Activated T-helper 1 cell treated with anti-CD3 and anti-CD28 coated beads, Interleukin-12 subunit alpha, Interleukin-12 subunit beta, Interleukin-2, Interleukin-4 antibody, amounts not matched to agents 30 ng/mL and 10 ng/mL and 1 ng/mL, durations not matched to agents 14 hours and 24 hours and 36 hours (primary cell): Measurements from ENCODE around the gene CRMP1. TPM values are rescaled to one million over a fixed set of nuclear protein-coding genes. Genes with fewer than 3 reads are reported as not detected.

Experiments
- DNase-seq: peaks from one replicate; pipeline ENCODE4 v3.0.0; 2021; ENCODE audit warnings: low spot score
- H3K27ac Mint-ChIP-seq: one replicate; pipeline ENCODE4 v1.8.0; 2021; ENCODE audit warnings: mild to moderate bottlenecking, mixed read lengths
- H3K27me3 Mint-ChIP-seq: one replicate; pipeline ENCODE4 v1.8.0; 2022; ENCODE audit warnings: mild to moderate bottlenecking, moderate library complexity, mixed read lengths; ENCODE audit not compliant: insufficient read depth
- H3K36me3 Mint-ChIP-seq: one replicate; pipeline ENCODE4 v1.8.0; 2021; ENCODE audit warnings: low read depth, mixed read lengths
- H3K4me1 Mint-ChIP-seq: one replicate; pipeline ENCODE4 v1.8.0; 2021; ENCODE audit warnings: low read depth, mixed read lengths
- H3K4me3 Mint-ChIP-seq: one replicate; pipeline ENCODE4 v1.8.0; 2021; ENCODE audit warnings: mild to moderate bottlenecking, moderate library complexity, mixed read lengths
- H3K9me3 Mint-ChIP-seq: one replicate; pipeline ENCODE4 v1.8.0; 2021; ENCODE audit warnings: mixed read lengths
- intact Hi-C: fragments of 100-400 bp; cut with micrococcal nuclease; formaldehyde crosslinking; loops from one replicate; pipeline ENCODE4 v1.15.1; 2024
- total RNA-seq: library from RNA; stranded (reverse); gene quantifications from 2 replicates; pipeline ENCODE4 v1.2.3, GENCODE V29; 2022

The CRMP1 gene
- total RNA-seq, 1 donor from 2014 or later = not detected

- no peak for DNase-seq
- no peak overlapping the region for H3K4me3 Mint-ChIP-seq
Measured at GRCh38 chr4:5799406-5799805, 93.5 kb downstream of the CRMP1 start.

DNA sequence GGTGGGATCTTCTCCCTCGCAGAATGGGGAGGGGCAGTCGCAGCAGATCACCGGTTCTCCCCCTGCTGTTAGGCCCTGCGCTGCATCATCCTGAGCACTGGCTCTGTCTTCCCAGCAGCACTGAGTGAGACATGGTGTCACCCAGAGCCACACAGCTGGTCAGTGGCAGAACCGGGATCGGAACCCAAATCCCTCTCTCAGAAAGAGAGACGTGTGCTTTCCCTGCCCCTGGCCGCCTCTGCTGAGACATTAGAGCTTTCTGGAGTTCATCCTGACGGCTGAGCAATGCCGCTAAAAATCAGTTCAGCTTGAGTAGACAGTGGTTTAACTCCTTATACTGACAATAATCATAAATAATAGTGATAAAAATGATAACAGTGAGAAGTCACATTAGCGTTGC, 93.9 kb downstream of the CRMP1 start:
- no peak overlapping the region for H3K4me3 Mint-ChIP-seq
- no peaks in the 10 kb centered on the region for H3K4me1 Mint-ChIP-seq
- no peaks in the 10 kb centered on the region for H3K27me3 Mint-ChIP-seq
- H3K9me3 Mint-ChIP-seq = no peaks in the 10 kb centered on the region
- intact Hi-C loops = no loop called here
- DNase-seq = no peak
- H3K27ac Mint-ChIP-seq = no peak overlapping the region
- H3K36me3 Mint-ChIP-seq = no peaks in the 10 kb centered on the region

More at GRCh38 chr4:5799406-5799805, 93.5 kb downstream of the CRMP1 start:
- Mint-ChIP-seq H3K36me3 (no peaks in the 10 kb centered on the region), H3K27me3 (no peaks in the 10 kb centered on the region), H3K27ac (no peak overlapping the region), H3K4me1 (no peaks in the 10 kb centered on the region), H3K9me3 (no peaks in the 10 kb centered on the region)
- intact Hi-C loops = no loop called here

DNA sequence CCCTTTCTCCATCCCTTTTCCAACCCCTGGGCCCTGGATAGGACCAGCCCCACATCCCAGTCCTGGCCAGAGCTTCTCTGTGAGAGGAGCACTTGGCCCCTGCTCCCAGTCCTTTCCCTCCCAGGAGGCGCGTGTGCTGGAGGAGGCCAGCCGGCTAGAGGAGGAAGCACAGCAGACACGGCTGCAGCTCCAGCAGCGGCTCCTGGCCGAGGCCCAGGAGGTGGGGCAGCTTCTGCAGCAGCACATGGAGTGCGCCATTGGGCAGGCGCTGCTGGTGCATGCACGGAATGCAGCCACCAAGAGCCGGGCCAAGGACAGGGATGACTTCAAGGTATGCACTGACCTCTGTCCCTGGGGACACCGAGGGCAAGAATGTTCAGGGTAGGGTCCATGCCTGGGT, 94.4 kb downstream of the CRMP1 start:
- Mint-ChIP-seq H3K4me3 (no peak overlapping the region), H3K27me3 (no peaks in the 10 kb centered on the region), H3K27ac (no peak overlapping the region), H3K36me3 (no peaks in the 10 kb centered on the region), H3K4me1 (no peaks in the 10 kb centered on the region), H3K9me3 (no peaks in the 10 kb centered on the region)
- intact Hi-C loops = no loop called here
- DNase-seq = no peak

- Mint-ChIP-seq H3K4me3 (no peak overlapping the region), H3K4me1 (no peaks in the 10 kb centered on the region)
- intact Hi-C loops = no loop called here
Measured at GRCh38 chr4:5797866-5798265, 95.0 kb downstream of the CRMP1 start.

DNA sequence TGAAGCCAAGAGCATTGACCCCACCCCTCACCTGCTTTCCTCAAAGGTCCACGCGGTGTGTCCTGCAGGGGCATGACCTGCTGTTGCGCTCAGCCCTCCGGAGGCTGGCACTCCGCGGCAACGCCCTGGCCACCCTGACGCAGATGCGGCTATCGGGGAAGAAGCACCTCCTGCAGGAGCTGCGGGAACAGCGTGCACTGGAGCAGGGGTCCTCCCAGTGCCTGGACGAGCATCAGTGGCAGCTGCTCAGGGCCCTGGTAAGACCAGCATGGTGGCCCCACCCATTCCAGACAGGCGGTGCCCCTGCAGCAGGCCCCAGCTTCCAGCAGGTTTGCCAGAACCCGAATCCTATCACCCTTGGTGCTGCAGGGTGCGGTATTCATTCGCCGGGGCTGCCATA, 95.9 kb downstream of the CRMP1 start:
- no peaks in the 10 kb centered on the region for H3K27me3 Mint-ChIP-seq
- H3K4me3 Mint-ChIP-seq = no peak overlapping the region

More at GRCh38 chr4:5797866-5798265, 95.0 kb downstream of the CRMP1 start:
- H3K36me3 Mint-ChIP-seq = no peaks in the 10 kb centered on the region
- no peaks in the 10 kb centered on the region for H3K9me3 Mint-ChIP-seq
- H3K27me3 Mint-ChIP-seq = no peaks in the 10 kb centered on the region
- H3K27ac Mint-ChIP-seq = no peak overlapping the region
- no peak for DNase-seq

DNA sequence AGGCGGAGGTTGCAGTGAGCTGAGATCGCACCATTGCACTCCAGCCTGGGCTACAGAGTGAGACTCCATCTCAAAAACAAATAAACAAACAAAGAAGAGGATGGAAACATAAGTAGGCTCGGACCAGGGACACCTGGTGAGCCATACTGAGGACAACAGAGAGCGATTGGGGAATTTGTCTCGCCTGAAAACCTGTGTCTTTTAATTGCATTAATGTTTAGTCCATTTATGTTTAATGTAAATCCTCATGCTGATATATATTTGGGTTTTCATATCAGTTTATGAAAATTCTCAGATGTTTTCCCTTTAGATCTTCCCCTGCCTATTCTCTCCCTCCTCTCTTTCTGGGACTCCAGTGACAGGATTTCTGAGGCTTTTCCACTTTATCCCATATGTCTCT, 97.3 kb downstream of the CRMP1 start:
- no peak overlapping the region for H3K4me3 Mint-ChIP-seq
- no peak overlapping the region for H3K27ac Mint-ChIP-seq
- DNase-seq = no peak
- H3K27me3 Mint-ChIP-seq = no peaks in the 10 kb centered on the region
- intact Hi-C loops = no loop called here
- no peaks in the 10 kb centered on the region for H3K4me1 Mint-ChIP-seq
- no peaks in the 10 kb centered on the region for H3K36me3 Mint-ChIP-seq
- H3K9me3 Mint-ChIP-seq = no peaks in the 10 kb centered on the region

More for the DNA sequence above, 95.9 kb downstream of the CRMP1 start:
- H3K4me1 Mint-ChIP-seq = no peaks in the 10 kb centered on the region
- no peaks in the 10 kb centered on the region for H3K36me3 Mint-ChIP-seq
- intact Hi-C loops = no loop called here
- H3K9me3 Mint-ChIP-seq = no peaks in the 10 kb centered on the region
- H3K27ac Mint-ChIP-seq = no peak overlapping the region
- no peak for DNase-seq

- no peak overlapping the region for H3K27ac Mint-ChIP-seq
- no peak for DNase-seq
- no peaks in the 10 kb centered on the region for H3K36me3 Mint-ChIP-seq
- H3K4me3 Mint-ChIP-seq = no peak overlapping the region
- no peaks in the 10 kb centered on the region for H3K9me3 Mint-ChIP-seq
- peaks cover under 1% of the 10 kb centered on the region for H3K27me3 Mint-ChIP-seq
- intact Hi-C loops = no loop called here
- H3K4me1 Mint-ChIP-seq = no peaks in the 10 kb centered on the region
Measured at GRCh38 chr4:5793514-5793913, 99.4 kb downstream of the CRMP1 start.

- no peaks in the 10 kb centered on the region for H3K36me3 Mint-ChIP-seq
- DNase-seq = no peak
- intact Hi-C loops = no loop called here
- H3K27me3 Mint-ChIP-seq = peaks cover 3% of the 10 kb centered on the region
- no peak overlapping the region for H3K4me3 Mint-ChIP-seq
- H3K4me1 Mint-ChIP-seq = no peaks in the 10 kb centered on the region
- H3K9me3 Mint-ChIP-seq = no peaks in the 10 kb centered on the region
- H3K27ac Mint-ChIP-seq = no peak overlapping the region
Measured at GRCh38 chr4:5791654-5792053, 101.2 kb downstream of the CRMP1 start.

- no peak for DNase-seq
- H3K27me3 Mint-ChIP-seq = peaks cover 3% of the 10 kb centered on the region
- intact Hi-C loops = loop anchor here (1.0 kb wide), 1 partner anchor 28 kb away; no protein-coding TSS in a partner anchor
- H3K4me3 Mint-ChIP-seq = no peak overlapping the region
- H3K36me3 Mint-ChIP-seq = no peaks in the 10 kb centered on the region
- no peak overlapping the region for H3K27ac Mint-ChIP-seq
- no peaks in the 10 kb centered on the region for H3K9me3 Mint-ChIP-seq
- H3K4me1 Mint-ChIP-seq = no peaks in the 10 kb centered on the region
Measured at GRCh38 chr4:5790546-5790857, 102.4 kb downstream of the CRMP1 start.

GRCh38 chr4:5789141-5789540, 103.7 kb downstream of the CRMP1 start:
- no peak overlapping the region for H3K27ac Mint-ChIP-seq
- no peak overlapping the region for H3K4me3 Mint-ChIP-seq
- H3K27me3 Mint-ChIP-seq = peaks cover 3% of the 10 kb centered on the region
- no peaks in the 10 kb centered on the region for H3K9me3 Mint-ChIP-seq
- intact Hi-C loops = no loop called here
- H3K4me1 Mint-ChIP-seq = no peaks in the 10 kb centered on the region
- no peaks in the 10 kb centered on the region for H3K36me3 Mint-ChIP-seq
- no peak for DNase-seq

DNA sequence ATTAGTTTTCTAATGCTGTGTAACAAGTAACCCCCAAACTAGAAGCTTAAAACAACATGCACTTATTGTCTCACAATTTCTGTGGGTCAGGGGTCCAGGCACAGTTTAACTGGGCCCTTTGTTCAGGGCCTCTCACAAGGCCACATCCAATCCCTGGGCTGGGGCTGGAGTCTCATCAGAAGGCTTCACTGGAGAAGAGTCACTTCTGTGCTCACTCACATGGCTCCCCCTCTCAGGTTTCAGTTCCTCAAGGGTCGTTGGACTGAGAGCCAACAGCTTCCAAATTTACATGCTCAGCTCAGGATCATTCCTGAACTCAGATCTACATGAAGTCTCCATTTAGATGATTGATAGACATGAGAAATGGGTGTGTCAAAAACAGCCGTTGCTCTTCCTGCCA, 104.7 kb downstream of the CRMP1 start:
- no peaks in the 10 kb centered on the region for H3K4me1 Mint-ChIP-seq
- H3K36me3 Mint-ChIP-seq = no peaks in the 10 kb centered on the region
- H3K9me3 Mint-ChIP-seq = no peaks in the 10 kb centered on the region
- peaks cover 3% of the 10 kb centered on the region for H3K27me3 Mint-ChIP-seq
- intact Hi-C loops = no loop called here
- no peak overlapping the region for H3K4me3 Mint-ChIP-seq
- DNase-seq = no peak
- no peak overlapping the region for H3K27ac Mint-ChIP-seq

DNA sequence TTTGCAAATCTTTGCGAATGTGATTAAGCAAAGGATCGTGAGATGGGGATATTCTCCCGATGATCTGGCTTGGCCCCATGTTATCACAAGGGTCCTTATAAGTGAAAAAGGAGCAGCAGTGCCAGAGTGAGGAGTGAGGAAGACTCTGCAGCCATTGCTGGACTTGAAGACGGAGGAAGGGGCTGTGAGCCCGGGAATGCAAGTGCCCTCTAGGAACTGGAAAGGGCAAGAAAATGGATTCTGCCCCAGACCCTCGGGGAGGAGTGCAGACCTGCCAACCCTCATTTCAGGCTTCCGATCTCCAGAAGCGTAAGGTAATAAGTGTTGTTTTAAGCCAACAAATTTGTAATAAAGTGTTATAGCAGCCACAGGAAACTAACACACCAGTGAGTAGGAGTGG, 105.6 kb downstream of the CRMP1 start:
- H3K9me3 Mint-ChIP-seq = no peaks in the 10 kb centered on the region
- no peaks in the 10 kb centered on the region for H3K4me1 Mint-ChIP-seq
- H3K4me3 Mint-ChIP-seq = no peak overlapping the region
- intact Hi-C loops = no loop called here
- H3K27ac Mint-ChIP-seq = no peak overlapping the region
- H3K27me3 Mint-ChIP-seq = peaks cover 3% of the 10 kb centered on the region
- no peak for DNase-seq
- H3K36me3 Mint-ChIP-seq = no peaks in the 10 kb centered on the region

DNA sequence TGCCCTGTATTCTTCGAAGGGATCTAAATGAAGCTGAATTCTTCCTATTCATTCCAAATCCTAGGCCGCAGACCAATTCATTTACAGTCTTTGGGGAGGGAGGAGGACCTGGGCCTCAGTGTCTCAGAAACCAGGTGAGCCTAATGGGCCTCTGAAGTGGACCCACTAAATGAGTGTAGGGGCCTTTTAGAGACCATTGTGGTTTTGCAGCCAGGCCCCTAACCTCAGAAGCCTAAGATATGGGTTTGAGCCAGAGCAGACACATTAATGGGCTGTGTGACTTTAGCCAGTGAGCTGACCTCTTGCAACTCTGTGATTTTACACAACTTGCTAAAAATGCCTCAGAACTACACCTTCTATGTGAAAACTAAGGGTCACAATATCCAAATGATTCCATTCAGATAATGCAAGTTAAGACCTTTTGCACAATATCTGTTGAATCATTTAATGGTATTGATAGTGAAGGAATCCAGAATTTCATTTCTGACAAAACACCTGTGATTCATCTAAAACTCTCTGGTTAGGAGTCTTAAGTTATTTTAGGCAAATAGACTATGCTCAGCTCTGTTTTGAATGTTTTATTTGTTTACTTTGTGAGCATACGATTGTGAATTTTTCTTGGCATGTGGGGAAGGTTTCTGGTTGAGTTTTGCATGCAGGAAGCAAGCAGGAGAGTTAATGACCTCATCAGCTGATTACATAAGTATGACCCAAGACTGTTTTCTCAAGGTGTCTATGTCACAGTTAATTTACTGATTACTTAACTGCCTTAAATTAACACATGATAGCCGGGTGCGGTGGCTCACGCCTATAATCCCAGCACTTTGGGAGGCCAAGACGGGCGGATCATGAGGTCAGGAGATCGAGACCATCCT, 106.8 kb downstream of the CRMP1 start:
- Mint-ChIP-seq H3K9me3 (no peaks in the 10 kb centered on the region), H3K4me1 (no peaks in the 10 kb centered on the region), H3K27me3 (peaks cover 3% of the 10 kb centered on the region), H3K36me3 (no peaks in the 10 kb centered on the region), H3K27ac (no peak overlapping the region), H3K4me3 (no peak overlapping the region)
- DNase-seq = no peak
- intact Hi-C loops = no loop called here
